Gastrocnemius medialis (tissue), 4 donors: Measurements from ENCODE around the gene DTNA. TPM values are rescaled to one million over a fixed set of nuclear protein-coding genes. Genes with fewer than 3 reads are reported as not detected.

Experiments
- ATAC-seq, 2 donors: fragments of 150-250 bp; one replicate each; pipeline ENCODE4 v1.9.1; 2016
- DNase-seq, 2 donors: peaks; one replicate each; pipeline ENCODE4 v3.0.0-alpha.2; 2019
- H3K27ac ChIP-seq, 4 donors: fragments of 200-600 bp; sonication (generic); 1 replicate in 1 of 4; 2 replicates in 3 of 4; pipeline ENCODE4 v1.5.1; 2016 to 2018; ENCODE audit warnings: mild to moderate bottlenecking in 2 of 4, moderate library complexity in 1 of 4
- H3K27me3 ChIP-seq, 3 donors: fragments of 200-600 bp; sonication (generic) in 2 of 3; 1 replicate in 1 of 3; 2 replicates in 2 of 3; pipeline versions ENCODE4 v1.5.1 to v1.6.0; 2016 to 2019; ENCODE audit warnings: mild to moderate bottlenecking in 1 of 3, moderate library complexity in 1 of 3
- H3K36me3 ChIP-seq, 2 donors: fragments of 200-600 bp; sonication (generic) in 1 of 2; one replicate each; pipeline ENCODE4 v1.5.1; 2017 to 2018
- H3K4me1 ChIP-seq, 2 donors: fragments of 200-600 bp; sonication (generic) in 1 of 2; one replicate each; pipeline ENCODE4 v1.5.1; 2016 to 2017; ENCODE audit warnings: mild to moderate bottlenecking in 2 of 2
- H3K4me3 ChIP-seq, 4 donors: fragments of 200-600 bp; sonication (generic) in 3 of 4; 1 replicate in 1 of 4; 2 replicates in 3 of 4; pipeline ENCODE4 v1.5.1; 2016 to 2019; ENCODE audit warnings: mild to moderate bottlenecking in 2 of 4
- H3K9me3 ChIP-seq, 3 donors: fragments of 200-600 bp; sonication (generic) in 2 of 3; 1 replicate in 1 of 3; 2 replicates in 2 of 3; pipeline ENCODE4 v1.5.1; 2016 to 2019
- POLR2A ChIP-seq, 2 donors: fragments of 450-650 bp; IDR thresholded peaks; one replicate each; pipeline ENCODE4 v1.6.1; 2017; ENCODE audit warnings: antibody characterized with exemption in 2 of 2, mild to moderate bottlenecking in 2 of 2, moderate library complexity in 2 of 2
- in situ Hi-C, 4 donors: fragments of 200-750 bp; cut with MboI; loops; one replicate each; pipeline versions ENCODE4 v1.15.0 to v1.8.0; 2017; ENCODE audit warnings: low sequenced_read_pairs in 4 of 4
- intact Hi-C: fragments of 100-400 bp; cut with DNase I; formaldehyde crosslinking; loops from one replicate; pipeline ENCODE4 v1.15.1; 2023; ENCODE audit warnings: low total_unique reads
- total RNA-seq, 4 donors: library from RNA; depleted of rRNA; stranded (reverse); fragments of >200 nt; gene quantifications; one replicate each; pipeline versions ENCODE4 v1.1.0 to v1.2.3, GENCODE V29; 2016
- TF ChIP-seq, protein P1 (sequence below), 5 experiments: fragments of 450-650 bp in 3 of 5; fragments of 200-600 bp in 2 of 5; sonication (generic) in 2 of 5; IDR thresholded peaks in 4 of 5; conservative IDR thresholded peaks in 1 of 5; 1 replicate in 4 of 5; 2 replicates in 1 of 5; pipeline ENCODE4 v1.5.1; 2016 to 2019; ENCODE audit warnings: antibody characterized with exemption in 5 of 5, mild to moderate bottlenecking in 3 of 5, moderate library complexity in 3 of 5

DTNA gene
- total RNA-seq, 4 donors from 2014 or later = 38.6 to 63.9 (median 56.1) TPM

DNA sequence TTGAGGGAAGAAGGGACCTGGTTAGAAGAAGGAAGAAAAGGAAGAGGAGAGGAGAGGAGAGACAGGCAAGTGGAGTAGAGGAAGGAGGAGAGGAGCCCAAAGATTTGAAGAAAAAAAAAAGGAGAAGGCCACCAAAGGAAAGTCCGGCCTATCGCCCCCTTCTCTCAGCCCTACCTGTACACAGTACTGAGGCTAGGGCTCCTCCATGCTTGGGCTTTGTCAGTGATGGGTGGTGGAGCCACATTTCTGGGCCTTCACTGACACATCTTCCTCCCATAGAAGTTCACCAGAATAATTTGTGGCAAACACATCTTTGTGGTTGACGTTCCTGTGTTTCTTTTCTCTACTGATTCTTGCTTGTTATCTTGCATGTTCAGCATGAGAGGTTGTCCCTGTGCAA lies 125.4 kb downstream of the DTNA start:
- TF ChIP-seq POLR2A (IDR thresholded peaks at IDR 0.05) = no peak
- TF ChIP-seq, protein P1, sequence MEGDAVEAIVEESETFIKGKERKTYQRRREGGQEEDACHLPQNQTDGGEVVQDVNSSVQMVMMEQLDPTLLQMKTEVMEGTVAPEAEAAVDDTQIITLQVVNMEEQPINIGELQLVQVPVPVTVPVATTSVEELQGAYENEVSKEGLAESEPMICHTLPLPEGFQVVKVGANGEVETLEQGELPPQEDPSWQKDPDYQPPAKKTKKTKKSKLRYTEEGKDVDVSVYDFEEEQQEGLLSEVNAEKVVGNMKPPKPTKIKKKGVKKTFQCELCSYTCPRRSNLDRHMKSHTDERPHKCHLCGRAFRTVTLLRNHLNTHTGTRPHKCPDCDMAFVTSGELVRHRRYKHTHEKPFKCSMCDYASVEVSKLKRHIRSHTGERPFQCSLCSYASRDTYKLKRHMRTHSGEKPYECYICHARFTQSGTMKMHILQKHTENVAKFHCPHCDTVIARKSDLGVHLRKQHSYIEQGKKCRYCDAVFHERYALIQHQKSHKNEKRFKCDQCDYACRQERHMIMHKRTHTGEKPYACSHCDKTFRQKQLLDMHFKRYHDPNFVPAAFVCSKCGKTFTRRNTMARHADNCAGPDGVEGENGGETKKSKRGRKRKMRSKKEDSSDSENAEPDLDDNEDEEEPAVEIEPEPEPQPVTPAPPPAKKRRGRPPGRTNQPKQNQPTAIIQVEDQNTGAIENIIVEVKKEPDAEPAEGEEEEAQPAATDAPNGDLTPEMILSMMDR (IDR thresholded peaks at IDR 0.05 in 4 of 5, conservative IDR thresholded peaks at IDR 0.05 in 1 of 5) = no peak
- no peak for DNase-seq
- ATAC-seq = no peak
- H3K9me3 ChIP-seq = no peaks in the 10 kb centered on the region
- peaks cover 38 to 44% of the 10 kb centered on the region in 2 donors for H3K4me1 ChIP-seq
- H3K27ac ChIP-seq = peak overlapping the region; percentile 82 to 89 (median 86)
- in situ Hi-C loops (no loop called here), intact Hi-C loops (loop anchor here (5.0 kb wide), 3 partner anchors 128 to 243 kb away; no protein-coding TSS in a partner anchor)
- H3K36me3 ChIP-seq = no peaks in the 10 kb centered on the region
- H3K27me3 ChIP-seq = no peaks in the 10 kb centered on the region
- H3K4me3 ChIP-seq = no peak overlapping the region

DNA sequence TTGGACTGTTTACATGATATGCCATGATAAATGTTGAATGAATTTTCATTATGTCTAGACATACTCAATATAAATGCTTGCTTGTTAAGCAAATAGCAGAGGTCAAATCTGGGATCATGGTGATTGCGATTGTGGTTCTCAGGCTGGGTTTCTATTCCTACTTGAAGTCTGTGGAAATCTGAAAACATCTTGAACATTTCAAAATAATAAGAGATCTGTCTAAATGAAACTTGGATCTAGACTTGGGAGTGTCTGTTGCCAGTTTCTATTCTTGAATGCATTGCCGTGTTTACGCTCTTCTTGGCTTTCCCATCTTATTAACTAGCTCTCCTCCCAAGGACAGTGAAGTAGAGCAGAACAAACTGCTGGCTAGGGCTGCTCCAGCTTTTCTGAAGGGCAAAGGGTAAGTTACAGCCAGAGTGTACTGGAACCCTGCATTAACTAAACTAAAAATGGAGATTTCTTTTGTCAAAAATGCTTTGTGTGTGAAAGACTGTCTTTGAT lies 127.7 kb downstream of the DTNA start:
- no peaks in the 10 kb centered on the region for H3K27me3 ChIP-seq
- no peaks in the 10 kb centered on the region for H3K9me3 ChIP-seq
- in situ Hi-C loops (no loop called here), intact Hi-C loops (loop anchor here (5.0 kb wide), 3 partner anchors 131 to 246 kb away; no protein-coding TSS in a partner anchor)
- no peak for TF ChIP-seq POLR2A (IDR thresholded peaks at IDR 0.05)
- TF ChIP-seq, protein P1 (IDR thresholded peaks at IDR 0.05 in 4 of 5, conservative IDR thresholded peaks at IDR 0.05 in 1 of 5) = no peak
- peak overlapping the region; percentile 82 to 89 (median 86) for H3K27ac ChIP-seq
- peaks cover 47 to 56% of the 10 kb centered on the region in 2 donors for H3K4me1 ChIP-seq
- ATAC-seq (peak; percentile 86 to 90), DNase-seq (peak; percentile 40 to 60)
- H3K36me3 ChIP-seq = no peaks in the 10 kb centered on the region
- peak overlapping the region; percentile 22 to 38 (median 32) for H3K4me3 ChIP-seq

DNA sequence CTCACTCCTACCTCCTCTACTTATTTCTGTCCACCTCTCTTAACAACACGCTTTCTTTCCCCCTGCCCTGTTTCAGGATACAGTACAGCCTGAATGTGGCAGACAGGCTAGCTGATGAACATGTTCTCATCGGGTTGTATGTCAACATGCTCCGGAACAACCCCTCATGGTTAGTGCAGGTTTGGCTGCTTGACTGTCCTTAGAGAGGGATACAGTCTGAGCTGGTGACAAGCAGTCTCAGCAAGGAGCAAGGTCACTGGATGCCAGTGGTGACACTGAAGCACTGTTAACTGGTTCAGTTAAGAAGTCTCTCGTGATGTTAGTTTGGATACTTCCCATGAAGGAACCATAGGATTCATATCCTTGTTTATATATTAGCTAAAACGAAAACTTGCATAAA lies 128.6 kb downstream of the DTNA start:
- H3K27ac ChIP-seq = peak overlapping the region; percentile 82 to 89 (median 86)
- H3K9me3 ChIP-seq = no peaks in the 10 kb centered on the region
- peak overlapping the region in 3 of 4 donors; percentile 22 to 38 (median 25) for H3K4me3 ChIP-seq
- DNase-seq (peak; percentile 23 to 66), ATAC-seq (peak; percentile 68 to 72)
- in situ Hi-C loops (no loop called here), intact Hi-C loops (loop anchor here (5.0 kb wide), 3 partner anchors 131 to 246 kb away; no protein-coding TSS in a partner anchor)
- TF ChIP-seq, protein P1 (IDR thresholded peaks at IDR 0.05 in 4 of 5, conservative IDR thresholded peaks at IDR 0.05 in 1 of 5) = no peak
- TF ChIP-seq POLR2A (IDR thresholded peaks at IDR 0.05) = no peak
- H3K36me3 ChIP-seq = no peaks in the 10 kb centered on the region
- no peaks in the 10 kb centered on the region for H3K27me3 ChIP-seq
- peaks cover 47 to 56% of the 10 kb centered on the region in 2 donors for H3K4me1 ChIP-seq

DNA sequence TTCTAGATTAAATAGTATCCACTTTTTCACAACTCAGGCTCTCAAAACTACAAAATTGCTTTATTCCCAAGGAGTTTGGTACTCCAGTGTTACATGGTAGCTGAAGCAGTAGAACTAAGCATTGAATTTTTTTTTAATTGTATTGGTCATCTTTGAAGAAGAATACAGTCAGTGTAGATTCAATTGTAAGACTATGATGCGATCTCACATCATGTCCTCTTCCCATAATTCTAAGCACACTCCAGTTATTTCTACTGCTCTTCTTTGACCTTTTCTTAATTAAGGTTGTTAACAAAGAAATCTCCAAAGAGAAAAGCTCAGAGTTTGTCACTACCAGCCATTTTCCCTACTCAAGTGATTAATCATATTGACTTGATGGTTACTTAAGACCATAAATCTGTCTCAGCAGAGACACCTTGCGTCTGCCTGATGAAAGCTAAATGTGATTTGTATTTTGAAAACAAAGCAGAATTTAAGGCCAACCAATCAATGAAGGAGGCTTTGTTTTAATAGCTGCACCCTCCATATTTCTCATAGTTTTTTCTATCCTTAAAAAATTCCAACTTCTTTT lies 130.2 kb downstream of the DTNA start:
- Histone ChIP-seq H3K27ac (peak overlapping the region in 1 of 4 donors; percentile 17), H3K4me3 (no peak overlapping the region), H3K36me3 (no peaks in the 10 kb centered on the region), H3K4me1 (peaks cover 37 to 48% of the 10 kb centered on the region in 2 donors), H3K9me3 (no peaks in the 10 kb centered on the region), H3K27me3 (no peaks in the 10 kb centered on the region)
- in situ Hi-C loops = no loop called here
- ATAC-seq (no peak), DNase-seq (no peak)
- no peak for TF ChIP-seq POLR2A (IDR thresholded peaks at IDR 0.05)
- TF ChIP-seq, protein P1 (IDR thresholded peaks at IDR 0.05 in 4 of 5, conservative IDR thresholded peaks at IDR 0.05 in 1 of 5) = no peak
- intact Hi-C loops = no loop called here
